Stimulated activated CD4-positive, alpha-beta T cell treated with anti-CD3 and anti-CD28 coated beads, Interleukin-2, amount 100 ng/mL, for 4 hours (primary cell): ENCODE results near the gene PRTG.
"Not testable (repeated sequence)": the region's sequence is repeated elsewhere in the genome, so short reads cannot be mapped to it uniquely, and the experiment has no call there.

Experiments used
- DNase-seq: peaks from one replicate; pipeline ENCODE4 v3.0.0-alpha.2; 2020; ENCODE audit warnings: low read depth

PRTG gene

GRCh38 chr15:55742498-55742926 is 440 bp downstream of the PRTG start:
- DNase-seq: no peak

GRCh38 chr15:55741833-55742497 is 987 bp downstream of the PRTG start:
- no peak for DNase-seq

- DNase-seq: no peak
These were observed 1.7 kb downstream of the PRTG start for GRCh38 chr15:55740981-55741832.

GRCh38 chr15:55740359-55740878 is 2.5 kb downstream of the PRTG start:
- DNase-seq: no peak

GRCh38 chr15:55739641-55740040 is 3.3 kb downstream of the PRTG start:
- no peak for DNase-seq

- DNase-seq: no peak
These were observed 4.2 kb downstream of the PRTG start for GRCh38 chr15:55738715-55739114.

- no peak for DNase-seq
These were observed 5.6 kb downstream of the PRTG start for GRCh38 chr15:55737373-55737772.

GRCh38 chr15:55736756-55737155 is 6.2 kb downstream of the PRTG start:
- DNase-seq: no peak

- no peak for DNase-seq
These were observed 8.3 kb downstream of the PRTG start for GRCh38 chr15:55734641-55735040.

GRCh38 chr15:55733461-55733860 is 9.5 kb downstream of the PRTG start:
- not testable (repeated sequence) for DNase-seq

GRCh38 chr15:55721554-55722185 is 21.3 kb downstream of the PRTG start:
- DNase-seq: no peak

GRCh38 chr15:55715355-55716076 is 27.4 kb downstream of the PRTG start:
- DNase-seq: no peak

- DNase-seq: no peak
These were observed 28.9 kb downstream of the PRTG start for GRCh38 chr15:55714064-55714463.

- DNase-seq: no peak
These were observed 30.6 kb downstream of the PRTG start for GRCh38 chr15:55712363-55712762.

GRCh38 chr15:55710286-55710685 is 32.7 kb downstream of the PRTG start:
- no peak for DNase-seq

GRCh38 chr15:55709458-55709857 is 33.5 kb downstream of the PRTG start:
- no peak for DNase-seq

GRCh38 chr15:55708720-55709119 is 34.2 kb downstream of the PRTG start:
- no peak for DNase-seq

GRCh38 chr15:55707951-55708350 is 35.0 kb downstream of the PRTG start:
- DNase-seq: no peak

- no peak for DNase-seq
These were observed 35.4 kb downstream of the PRTG start for GRCh38 chr15:55707518-55707917.

- DNase-seq: no peak
These were observed 39.1 kb downstream of the PRTG start for GRCh38 chr15:55703873-55704301.

GRCh38 chr15:55700876-55701275 is 42.1 kb downstream of the PRTG start:
- DNase-seq: no peak

GRCh38 chr15:55698653-55699052 is 44.3 kb downstream of the PRTG start:
- DNase-seq: no peak
